ENCODE data around the gene CNIH1. TPM values are rescaled to one million over a fixed set of nuclear protein-coding genes. Genes with fewer than 3 reads are reported as not detected.
A peak's percentile ranks its signal among the peaks of the same experiment; 100 is the strongest.
"Not testable (repeated sequence)": the region's sequence is repeated elsewhere in the genome, so short reads cannot be mapped to it uniquely, and the experiment has no call there.

CNIH1 gene
- total and polyA plus RNA-seq, 11 donors, result 40.3 to 190 (median 94.5) TPM

- TF ChIP-seq CTCF (IDR thresholded peaks at IDR 0.05) (no peak), POLR2A (IDR thresholded peaks at IDR 0.05) (no peak)
- Histone ChIP-seq H3K27me3 (no peaks in the 10 kb centered on the region), H3K9me3 (no peaks in the 10 kb centered on the region), H3K27ac (peak overlapping the region in 1 of 12 donors; percentile 46), H3K36me3 (no peaks in the 10 kb centered on the region), H3K4me1 (peaks cover 0 to 39% (median 0%) of the 10 kb centered on the region in 12 donors), H3K4me3 (no peak overlapping the region)
- ATAC-seq (peak in 2 of 4 donors; percentile 44 to 65), DNase-seq (no peak)
- intact Hi-C loops (cut with DNase I), result no loop called here
- WGBS, 4 donors, result 94 to 97% (median 95%) methylated on average over 8 of the region's 8 CpGs
Measured at GRCh38 chr14:54447231-54447692, 6.1 kb upstream of the CNIH1 start.

DNA sequence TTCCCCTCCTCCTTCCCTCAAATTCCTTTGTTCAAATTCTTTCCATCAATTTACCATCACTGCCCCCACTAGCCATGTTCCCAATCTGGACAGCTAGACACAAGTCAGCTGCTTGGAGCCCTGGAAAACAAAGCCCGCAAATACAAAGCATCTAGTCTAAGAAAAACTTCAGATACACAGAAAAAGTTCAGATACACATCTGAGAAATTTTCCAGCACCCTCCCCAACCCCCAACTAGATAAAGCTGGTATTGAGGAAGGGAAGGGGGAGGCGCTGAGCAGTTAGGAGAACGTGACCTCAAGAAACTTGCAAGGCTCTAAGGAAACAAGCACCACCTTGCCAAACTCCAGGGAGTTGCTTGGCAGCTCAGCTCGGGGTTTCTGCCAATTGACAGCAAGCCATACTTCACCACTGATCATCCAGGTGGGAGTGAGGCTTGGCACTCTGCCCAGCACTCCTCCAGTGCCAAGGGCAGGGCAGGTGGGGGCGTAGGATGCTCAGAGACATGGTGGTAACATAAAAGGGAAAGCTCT is 5.1 kb upstream of the CNIH1 start:
- H3K9me3 ChIP-seq, result no peaks in the 10 kb centered on the region
- no peak overlapping the region for H3K4me3 ChIP-seq
- H3K27ac ChIP-seq, result no peak overlapping the region
- TF ChIP-seq POLR2A (IDR thresholded peaks at IDR 0.05), result no peak
- TF ChIP-seq CTCF (IDR thresholded peaks at IDR 0.05), result no peak
- 19 to 28% (median 23%) methylated on average over 5 of the region's 5 CpGs for WGBS, 4 donors
- DNase-seq, result no peak
- H3K36me3 ChIP-seq, result no peaks in the 10 kb centered on the region
- H3K4me1 ChIP-seq, result peaks cover 0 to 42% (median 4%) of the 10 kb centered on the region in 12 donors
- H3K27me3 ChIP-seq, result no peaks in the 10 kb centered on the region
- ATAC-seq, result no peak
- intact Hi-C loops (cut with DNase I), result no loop called here

GRCh38 chr14:54444681-54445080 is 3.5 kb upstream of the CNIH1 start:
- Histone ChIP-seq H3K9me3 (no peaks in the 10 kb centered on the region), H3K27me3 (no peaks in the 10 kb centered on the region), H3K36me3 (no peaks in the 10 kb centered on the region), H3K4me1 (peaks cover 0 to 38% (median 10%) of the 10 kb centered on the region in 12 donors), H3K4me3 (no peak overlapping the region), H3K27ac (no peak overlapping the region)
- ATAC-seq, result no peak
- intact Hi-C loops (cut with DNase I), result loop anchor here in 3 of 10 donors (5.0 kb wide), 1 partner anchor 43 kb away; the partner anchor contains the start of gene GMFB (in 3 of the 3)
- WGBS, 4 donors, result 86 to 90% (median 88%) methylated on average over 7 of the region's 7 CpGs
- TF ChIP-seq POLR2A (IDR thresholded peaks at IDR 0.05), result no peak
- TF ChIP-seq CTCF (IDR thresholded peaks at IDR 0.05), result no peak
- DNase-seq, result no peak

- DNase-seq (no peak), ATAC-seq (no peak)
- Histone ChIP-seq H3K4me1 (peaks cover 0 to 43% (median 13%) of the 10 kb centered on the region in 12 donors), H3K27ac (no peak overlapping the region), H3K27me3 (no peaks in the 10 kb centered on the region), H3K4me3 (no peak overlapping the region), H3K36me3 (no peaks in the 10 kb centered on the region), H3K9me3 (no peaks in the 10 kb centered on the region)
- TF ChIP-seq CTCF (IDR thresholded peaks at IDR 0.05) (no peak), POLR2A (IDR thresholded peaks at IDR 0.05) (no peak)
- intact Hi-C loops (cut with DNase I), result loop anchor here in 3 of 10 donors (5.0 kb wide), 1 partner anchor 43 kb away; the partner anchor contains the start of gene GMFB (in 3 of the 3)
- WGBS, 4 donors, result 88 to 96% (median 94%) methylated on average over 18 of the region's 18 CpGs
Measured at GRCh38 chr14:54443981-54444380, 2.8 kb upstream of the CNIH1 start.

GRCh38 chr14:54442961-54443360 is 1.8 kb upstream of the CNIH1 start:
- not testable (repeated sequence) for DNase-seq, H3K36me3 ChIP-seq, H3K27me3 ChIP-seq, H3K4me3 ChIP-seq, H3K9me3 ChIP-seq, H3K27ac ChIP-seq, ATAC-seq
- 96 to 100% (median 96%) methylated on average over 9 to 21 of the region's 23 CpGs for WGBS, 4 donors
- peaks cover 0 to 53% (median 16%) of the 10 kb centered on the region in 12 donors for H3K4me1 ChIP-seq
- intact Hi-C loops (cut with DNase I), result loop anchor here in 3 of 10 donors (5.0 kb wide), 1 partner anchor 44 kb away; the partner anchor contains the start of gene GMFB (in 3 of the 3)
